ENCODE data around the gene CADM4. TPM values are rescaled to one million over a fixed set of nuclear protein-coding genes. Genes with fewer than 3 reads are reported as not detected.

Gene CADM4
- total and polyA plus RNA-seq, 9 of the 15 experiments (the other 6 are each of a cell fraction or from before 2014, with no cell fraction given) = 0.03 to 4.6 (median 1.3) TPM

DNA sequence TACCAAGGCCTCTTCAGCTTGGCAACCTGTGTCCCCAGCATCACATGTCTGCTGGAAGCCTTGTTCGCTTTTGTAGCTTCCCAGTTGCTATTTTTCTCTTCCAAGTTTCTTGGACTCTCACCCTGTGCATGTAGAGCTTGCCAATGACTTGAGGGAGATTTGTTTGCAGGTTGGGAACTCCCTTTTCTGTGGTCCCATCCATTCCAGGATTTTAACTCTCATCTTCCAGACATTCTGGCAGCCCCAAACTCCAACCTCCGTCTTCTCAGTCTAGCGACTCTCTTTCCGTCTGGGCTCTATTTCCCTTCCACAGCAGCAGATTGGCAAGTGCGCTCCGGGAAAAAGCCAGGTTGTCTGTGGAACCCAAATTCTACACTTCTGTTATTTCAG, 21.3 kb upstream of the CADM4 start:
- no peak for DNase-seq (ENCODE audit: extremely low read depth in 1 of 4, low spot score in 3 of 4)
- Histone ChIP-seq H3K9me3 (replicated peaks; ENCODE audit: control insufficient read depth, insufficient read depth, low read depth, low read length) (no peaks in the 10 kb centered on the region), H3K79me2 (ENCODE audit: control insufficient read depth, insufficient read depth, low read length) (no peaks in the 10 kb centered on the region), H3K36me3 (ENCODE audit: control insufficient read depth, insufficient read depth, low read length) (peaks cover 8% of the 10 kb centered on the region; the same call in 2 of the 3 replicates), H3K9me1 (ENCODE audit: control insufficient read depth, insufficient read depth, low read length) (no peaks in the 10 kb centered on the region), H3K27me3 (ENCODE audit: control insufficient read depth in 2 of 2, insufficient read depth in 2 of 2, low read length in 2 of 2) (no peaks in the 10 kb centered on the region), H3K4me3 (no peak overlapping the region), H3K27ac (ENCODE audit: extremely low read depth, low read depth, low read length) (no peak overlapping the region), H3K4me2 (ENCODE audit: insufficient read depth, low read length) (no peak overlapping the region), H3K4me1 (replicated peaks in 1 of 2; ENCODE audit: control insufficient read depth in 2 of 2, insufficient read depth in 2 of 2, low read length in 2 of 2) (no peaks in the 10 kb centered on the region), H4K20me1 (replicated peaks; ENCODE audit: control insufficient read depth, insufficient read depth, low read length) (no peaks in the 10 kb centered on the region), H2AFZ (ENCODE audit: low read depth, low read length) (no peak overlapping the region), H3K9ac (ENCODE audit: insufficient read depth in 1 of 2, low read depth in 2 of 2, low read length in 2 of 2) (no peak overlapping the region)
- ChIA-PET CTCF (ENCODE audit: low intra/inter-chr PET ratio) (no interaction called here), POLR2A (no interaction called here)
- intact Hi-C loops (cut with micrococcal nuclease) (loop anchor here (10.0 kb wide), 1 partner anchor 126 kb away; the partner anchor contains the start of gene ZNF575), in situ Hi-C loops (cut with MboI) (no loop called here)
- no peak for TF ChIP-seq POLR3G (IDR thresholded peaks at IDR 0.05; ENCODE audit: extremely low read depth, insufficient read length, insufficient replicate concordance)
- no peak for TF ChIP-seq NCOA4 (IDR thresholded peaks at IDR 0.05; ENCODE audit: partially characterized antibody)
- TF ChIP-seq PURB (CRISPR knock-in tag; IDR thresholded peaks at IDR 0.05; ENCODE audit: low read depth) = no peak
- TF ChIP-seq BRF1 (IDR thresholded peaks at IDR 0.05; ENCODE audit: borderline replicate concordance, extremely low read depth, insufficient read length) = no peak
- TF ChIP-seq ELF4 (CRISPR knock-in tag; IDR thresholded peaks at IDR 0.05) = no peak
- TF ChIP-seq MCM3 (IDR thresholded peaks at IDR 0.05) = no peak
- no peak for TF ChIP-seq PHTF2 (CRISPR knock-in tag; IDR thresholded peaks at IDR 0.05)
- TF ChIP-seq SNRNP70 (optimal IDR thresholded peaks at IDR 0.05; ENCODE audit: low read depth, low read length) = no peak
- no peak for TF ChIP-seq SNIP1 (IDR thresholded peaks at IDR 0.05; ENCODE audit: low read depth)
- TF ChIP-seq NFRKB (IDR thresholded peaks at IDR 0.05; ENCODE audit: low read depth) = no peak
- no peak for TF ChIP-seq PRPF4 (IDR thresholded peaks at IDR 0.05; ENCODE audit: insufficient read depth, low read depth, low read length, poor library complexity, severe bottlenecking)
- TF ChIP-seq ATF1 (CRISPR knock-in tag; IDR thresholded peaks at IDR 0.05) = no peak
- TF ChIP-seq ATF1 (tag; IDR thresholded peaks at IDR 0.05) = no peak
- TF ChIP-seq NCOA1 (IDR thresholded peaks at IDR 0.05; ENCODE audit: low read depth) = no peak
- no peak for TF ChIP-seq ETS2 (tag; IDR thresholded peaks at IDR 0.05; ENCODE audit: borderline replicate concordance, poor library complexity, severe bottlenecking)
- no peak for TF ChIP-seq SMARCB1 (IDR thresholded peaks at IDR 0.05; ENCODE audit: insufficient read length, low read depth)
- TF ChIP-seq ZBTB7A (IDR thresholded peaks at IDR 0.05; ENCODE audit: borderline replicate concordance, control insufficient read depth, low read depth, low read length) = no peak
- TF ChIP-seq RBM25 (IDR thresholded peaks at IDR 0.05; ENCODE audit: low read depth, low read length, severe bottlenecking) = no peak
- no peak for TF ChIP-seq ZFX (CRISPR knock-in tag; IDR thresholded peaks at IDR 0.05)
- FAIRE-seq = no peak
- no TSS peak for BruUV-seq (replicated peaks)
- ATAC-seq = no peak
- WGBS (ENCODE audit: insufficient coverage, low coverage, missing lambda C conversion rate) = 93% methylated on average over 6 of the region's 6 CpGs
